ENCODE data around the gene SEBOX. TPM values are rescaled to one million over a fixed set of nuclear protein-coding genes. Genes with fewer than 3 reads are reported as not detected.

SEBOX gene
- total and polyA plus RNA-seq, 2 of the 8 experiments (the other 6 are each of a cell fraction or from before 2014, with no cell fraction given), result not detected

GRCh38 chr17:28325211-28325610 is 39.8 kb downstream of the SEBOX start (continued):
- TF ChIP-seq MAX (IDR thresholded peaks at IDR 0.05) (no peak), BCL11A (IDR thresholded peaks at IDR 0.05; ENCODE audit: low read depth in 2 of 2, low read length in 2 of 2) (no peak), TEAD4 (IDR thresholded peaks at IDR 0.05; ENCODE audit: low read depth, low read length) (no peak), RFX5 (IDR thresholded peaks at IDR 0.05; ENCODE audit: borderline replicate concordance, low read depth, low read length) (no peak), GTF2F1 (IDR thresholded peaks at IDR 0.05; ENCODE audit: borderline replicate concordance, low read depth, low read length) (no peak), NRF1 (IDR thresholded peaks at IDR 0.05; ENCODE audit: low read depth, low read length) (no peak)
